ENCODE measurements around the gene NGEF.

NGEF gene

DNA sequence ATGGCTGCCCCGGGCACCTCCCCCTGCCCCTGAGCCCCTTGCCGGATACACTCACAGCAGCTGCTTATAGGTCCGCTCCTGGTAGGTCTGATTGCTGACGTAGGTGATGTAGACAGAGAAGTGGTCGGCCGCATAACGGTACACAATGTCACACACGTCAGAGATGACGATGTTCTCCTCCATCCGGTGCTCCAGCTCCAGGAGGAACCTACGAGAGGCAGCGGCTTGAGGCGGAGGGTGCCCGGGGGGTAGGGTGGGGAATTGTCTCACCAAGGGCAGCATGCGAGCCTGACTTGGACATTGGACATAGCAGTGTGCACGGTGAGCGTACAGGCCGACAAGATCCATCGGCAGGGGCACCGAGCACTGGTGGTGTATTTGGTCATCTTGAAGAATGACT is 120.2 kb downstream of the NGEF start:
- no peaks in the 10 kb centered on the region for H3K79me2 ChIP-seq (ENCODE audit: insufficient read depth, low read length)
- no peak overlapping the region for H3K4me2 ChIP-seq (ENCODE audit: low read depth, low read length, poor library complexity, severe bottlenecking)

GRCh38 chr2:232892221-232892620 is 120.8 kb downstream of the NGEF start:
- no peaks in the 10 kb centered on the region for H3K9me2 ChIP-seq (replicated peaks; ENCODE audit: insufficient read depth, low read length)
- TF ChIP-seq EZH2phosphoT487 (conservative IDR thresholded peaks at IDR 0.05; ENCODE audit: low read length): no peak
- no peak for TF ChIP-seq CTCF (IDR thresholded peaks at IDR 0.05; ENCODE audit: insufficient read depth, low read length, poor library complexity, severe bottlenecking)

More for the DNA sequence above, 120.2 kb downstream of the NGEF start:
- Histone ChIP-seq H3F3A (ENCODE audit: insufficient read depth) (no peaks in the 10 kb centered on the region), H3K36me3 (ENCODE audit: low read length) (no peaks in the 10 kb centered on the region), H4K20me1 (ENCODE audit: low read depth, low read length) (no peaks in the 10 kb centered on the region), H2AFZ (ENCODE audit: low read depth, low read length, severe bottlenecking) (no peak overlapping the region), H3K27ac (ENCODE audit: low read depth, low read length) (no peak overlapping the region), H3K9ac (ENCODE audit: low read length) (no peak overlapping the region), H3K9me3 (ENCODE audit: insufficient read depth, low read length) (no peaks in the 10 kb centered on the region), H3K27me3 (ENCODE audit: low read length) (no peaks in the 10 kb centered on the region), H3K9me2 (replicated peaks; ENCODE audit: insufficient read depth, low read length) (no peaks in the 10 kb centered on the region), H3K4me3 (ENCODE audit: insufficient read depth, low read length, poor library complexity, severe bottlenecking) (no peak overlapping the region)
- TF ChIP-seq CTCF (IDR thresholded peaks at IDR 0.05; ENCODE audit: insufficient read depth, low read length, poor library complexity, severe bottlenecking): no peak
- no peak for TF ChIP-seq EZH2phosphoT487 (conservative IDR thresholded peaks at IDR 0.05; ENCODE audit: low read length)

GRCh38 chr2:232891621-232892071 is 121.4 kb downstream of the NGEF start:
- Histone ChIP-seq H3K36me3 (ENCODE audit: low read length) (no peaks in the 10 kb centered on the region), H3K27me3 (ENCODE audit: low read length) (no peaks in the 10 kb centered on the region), H3K4me3 (ENCODE audit: insufficient read depth, low read length, poor library complexity, severe bottlenecking) (no peak overlapping the region), H3K9ac (ENCODE audit: low read length) (no peak overlapping the region), H4K20me1 (ENCODE audit: low read depth, low read length) (no peaks in the 10 kb centered on the region), H3K27ac (ENCODE audit: low read depth, low read length) (no peak overlapping the region), H3K9me3 (ENCODE audit: insufficient read depth, low read length) (no peaks in the 10 kb centered on the region), H3K79me2 (ENCODE audit: insufficient read depth, low read length) (no peaks in the 10 kb centered on the region), H3K9me2 (replicated peaks; ENCODE audit: insufficient read depth, low read length) (no peaks in the 10 kb centered on the region), H3F3A (ENCODE audit: insufficient read depth) (no peaks in the 10 kb centered on the region), H2AFZ (ENCODE audit: low read depth, low read length, severe bottlenecking) (no peak overlapping the region), H3K4me2 (ENCODE audit: low read depth, low read length, poor library complexity, severe bottlenecking) (no peak overlapping the region)
- TF ChIP-seq EZH2phosphoT487 (conservative IDR thresholded peaks at IDR 0.05; ENCODE audit: low read length): no peak
- no peak for TF ChIP-seq CTCF (IDR thresholded peaks at IDR 0.05; ENCODE audit: insufficient read depth, low read length, poor library complexity, severe bottlenecking)

More at GRCh38 chr2:232892221-232892620, 120.8 kb downstream of the NGEF start:
- no peaks in the 10 kb centered on the region for H3K36me3 ChIP-seq (ENCODE audit: low read length)
- H3K27me3 ChIP-seq (ENCODE audit: low read length): no peaks in the 10 kb centered on the region
- no peaks in the 10 kb centered on the region for H3F3A ChIP-seq (ENCODE audit: insufficient read depth)
- H3K9ac ChIP-seq (ENCODE audit: low read length): no peak overlapping the region
- H3K79me2 ChIP-seq (ENCODE audit: insufficient read depth, low read length): no peaks in the 10 kb centered on the region
- H4K20me1 ChIP-seq (ENCODE audit: low read depth, low read length): no peaks in the 10 kb centered on the region
- H3K27ac ChIP-seq (ENCODE audit: low read depth, low read length): no peak overlapping the region
- no peaks in the 10 kb centered on the region for H3K9me3 ChIP-seq (ENCODE audit: insufficient read depth, low read length)
- no peak overlapping the region for H3K4me3 ChIP-seq (ENCODE audit: insufficient read depth, low read length, poor library complexity, severe bottlenecking)
- no peak overlapping the region for H3K4me2 ChIP-seq (ENCODE audit: low read depth, low read length, poor library complexity, severe bottlenecking)
- no peak overlapping the region for H2AFZ ChIP-seq (ENCODE audit: low read depth, low read length, severe bottlenecking)

Measured in SU-DHL-6 (cell line).